Measurements from ENCODE around the gene RET.

The RET gene

DNA sequence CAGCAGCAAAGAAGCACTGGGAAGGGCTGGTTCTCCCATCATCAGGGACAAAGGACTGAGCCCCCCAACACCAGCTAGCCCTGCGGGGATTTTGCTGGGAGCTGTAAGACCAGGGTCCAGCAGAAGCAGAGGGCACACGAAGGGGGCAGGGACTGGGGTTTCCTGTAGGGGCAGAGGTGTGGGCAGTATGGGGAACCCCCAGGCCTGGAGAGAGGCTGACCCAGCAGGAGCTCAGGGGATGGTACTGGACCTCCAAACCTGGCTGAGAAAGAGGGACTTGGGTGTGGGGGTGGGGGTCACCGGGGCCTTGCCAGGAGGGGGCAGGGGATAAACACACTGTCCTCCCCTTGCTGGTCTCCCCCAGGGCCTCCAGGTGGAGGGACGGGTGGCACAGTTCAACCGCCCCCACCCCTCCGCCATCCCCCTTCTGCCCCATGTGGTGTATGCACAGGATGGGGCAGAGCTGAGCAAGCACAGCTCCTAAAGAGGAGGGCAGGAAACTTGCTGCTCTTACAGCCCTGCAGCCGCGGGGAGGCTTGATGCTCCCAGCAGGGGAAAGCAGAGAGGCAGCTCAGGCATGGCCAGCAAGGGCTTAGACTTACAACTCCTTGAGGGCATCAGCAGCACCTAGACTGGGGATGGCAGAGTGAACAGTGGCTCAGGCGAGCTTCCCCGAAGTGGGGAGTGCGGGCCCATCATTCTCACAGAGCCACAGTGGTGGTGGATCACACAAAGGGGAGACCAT is 12.4 kb upstream of the RET start:
- no peak for DNase-seq

DNA sequence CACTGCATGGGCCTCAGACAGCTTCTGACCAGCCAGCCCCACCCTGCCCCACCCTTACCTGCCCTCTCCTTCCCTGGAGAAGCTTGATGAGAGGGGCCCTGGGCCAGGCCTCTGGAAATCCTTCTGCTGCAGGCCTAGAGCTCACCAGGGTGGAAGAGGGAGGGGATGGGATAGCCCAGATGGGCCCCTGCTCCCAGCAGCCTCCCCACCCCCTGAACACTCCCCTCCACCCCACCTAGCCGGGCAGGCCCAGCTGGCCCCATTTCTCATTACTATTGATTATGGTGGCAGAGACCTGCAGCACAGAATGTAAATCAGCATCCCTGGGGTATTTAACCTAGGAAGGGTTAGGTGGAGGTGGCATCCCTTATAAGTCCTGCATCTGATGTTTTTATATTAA is 11.6 kb upstream of the RET start:
- DNase-seq, result no peak

DNA sequence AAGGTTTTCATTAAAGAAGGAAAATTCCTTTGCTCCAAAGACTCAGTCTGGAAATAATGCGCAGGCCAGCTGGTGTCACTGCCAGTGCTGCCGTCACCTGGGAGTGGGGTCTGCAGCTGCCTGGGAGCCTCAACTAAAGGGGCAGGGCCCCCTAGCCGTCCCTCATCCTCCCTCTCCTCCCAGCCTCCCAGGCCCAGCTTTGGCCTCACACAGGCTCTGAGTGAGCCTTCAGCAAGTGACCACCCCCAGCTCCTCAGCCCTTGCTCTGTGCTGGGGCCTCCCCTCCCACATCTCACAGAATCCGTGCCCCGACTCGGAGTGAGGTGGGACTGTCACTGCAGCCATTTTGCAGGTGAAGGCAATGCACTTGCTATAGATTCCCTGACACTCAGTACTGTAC is 11.1 kb upstream of the RET start:
- DNase-seq, result no peak

DNA sequence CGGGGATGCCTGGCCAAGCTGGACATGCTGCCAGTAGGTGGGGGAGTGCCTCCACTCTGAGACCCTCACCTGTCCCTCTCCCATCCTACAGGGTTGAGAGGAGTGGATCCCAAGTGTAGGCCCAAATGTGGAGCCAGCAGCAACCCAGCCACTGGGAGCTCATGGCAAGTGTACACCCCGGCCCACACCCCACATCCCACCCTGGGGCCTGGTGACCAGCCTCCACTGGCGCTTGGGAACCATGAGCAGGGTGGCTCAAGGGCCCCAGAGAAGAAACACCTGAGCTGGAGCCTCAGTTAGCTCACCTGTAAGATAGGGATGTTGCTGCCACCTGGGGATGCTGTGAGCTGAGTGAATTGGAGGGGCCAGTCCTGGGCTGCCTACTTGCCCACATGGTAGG is 10.4 kb upstream of the RET start:
- no peak for DNase-seq

DNA sequence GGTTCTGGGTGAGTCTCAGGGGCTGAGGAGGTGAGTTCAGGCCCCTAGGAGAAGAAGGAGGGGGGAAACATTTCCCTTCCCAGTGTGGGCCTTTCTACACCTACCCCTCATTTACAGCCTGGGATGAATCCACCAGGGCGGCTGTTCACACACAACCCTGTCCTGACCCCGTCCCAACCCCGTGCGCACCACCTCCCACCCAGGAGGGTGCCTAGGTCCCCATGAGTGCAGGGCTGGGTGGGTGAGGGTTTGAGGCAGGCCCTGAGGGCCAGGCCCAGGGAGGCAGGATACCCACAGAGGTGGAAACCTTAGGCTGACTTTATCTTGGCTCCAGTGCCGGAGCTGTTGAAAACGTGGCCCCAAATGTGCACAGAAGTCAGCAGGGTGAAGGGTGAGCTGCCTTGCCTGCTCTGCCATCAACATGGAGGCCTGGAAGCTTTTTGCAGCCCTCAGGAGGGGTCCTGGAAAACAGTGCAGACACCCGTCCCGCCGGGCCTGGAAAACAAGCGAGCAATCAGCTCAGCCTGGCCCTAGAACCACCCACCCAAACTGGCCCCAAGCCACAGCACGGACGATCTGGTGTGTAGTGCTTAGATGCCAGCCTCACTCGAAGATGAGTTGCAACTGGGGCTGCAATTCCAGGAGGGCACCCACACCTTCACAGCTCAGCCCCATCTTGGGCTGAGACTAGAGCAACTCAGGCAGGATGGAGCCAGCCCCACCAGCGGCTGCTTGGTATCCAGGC is 9.3 kb upstream of the RET start:
- DNase-seq, result no peak

DNA sequence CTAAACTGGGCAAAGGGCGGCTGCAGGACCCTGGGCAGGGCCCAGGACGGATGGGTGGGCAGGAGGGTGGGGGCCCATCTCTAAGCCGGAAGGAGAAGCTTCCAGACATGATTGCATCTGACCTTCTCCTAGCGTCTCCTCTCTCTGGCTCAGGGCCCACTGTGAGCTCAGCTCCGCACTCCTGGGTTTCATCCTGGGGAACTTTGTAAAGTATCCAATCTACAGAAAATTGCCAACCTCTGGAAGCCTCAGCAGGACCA is 8.8 kb upstream of the RET start:
- no peak for DNase-seq

DNA sequence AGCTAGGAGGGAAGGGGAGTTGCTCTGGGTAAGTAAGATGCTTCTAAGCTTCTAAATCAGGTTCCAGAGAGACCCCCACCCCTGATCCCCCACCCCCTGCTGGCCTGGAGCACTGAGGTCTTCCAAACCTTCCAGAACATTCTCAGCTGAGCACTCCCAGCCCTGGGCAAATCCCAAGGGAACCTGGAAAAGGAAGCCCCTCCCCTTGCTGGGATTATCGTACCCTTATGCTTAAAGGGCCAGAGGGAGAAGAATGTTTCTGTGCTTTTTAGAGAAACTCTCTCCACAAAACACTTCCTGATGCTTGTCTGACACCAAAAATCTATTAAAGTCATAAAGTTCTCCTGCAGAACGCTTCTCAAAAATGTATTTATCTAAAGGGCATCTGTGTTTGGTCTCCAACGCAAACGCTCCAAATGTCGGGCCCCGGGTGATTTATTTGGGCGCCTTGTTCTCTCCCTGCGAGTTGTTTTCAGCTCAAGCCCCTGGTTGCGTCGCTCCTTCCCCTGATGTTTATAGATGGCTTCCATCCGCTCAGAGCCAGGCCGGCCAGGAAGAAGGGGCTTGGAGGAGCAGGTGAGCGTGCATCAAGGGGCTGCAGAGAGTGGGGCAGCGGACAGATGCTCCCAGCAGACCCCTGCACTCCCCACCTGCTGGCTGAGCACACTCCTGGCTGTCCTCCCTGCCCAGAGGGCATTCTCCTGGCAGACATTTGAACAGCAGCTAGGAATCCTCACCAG is 8.2 kb upstream of the RET start:
- DNase-seq, result no peak

DNA sequence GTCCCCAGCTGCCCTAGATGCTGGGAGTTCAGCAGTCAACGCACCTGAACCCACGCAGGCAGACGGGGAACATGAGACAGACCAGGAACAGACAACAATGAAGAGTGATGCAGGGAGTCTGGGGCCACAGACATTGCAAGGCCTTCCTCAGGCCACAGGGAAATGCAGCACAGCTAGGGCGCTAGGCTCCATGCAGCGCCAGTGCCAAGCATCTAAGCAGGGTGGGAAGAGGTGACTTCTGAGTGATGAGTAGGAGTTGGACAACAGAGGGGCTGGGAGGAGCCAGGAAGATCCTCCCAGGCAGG is 7.7 kb upstream of the RET start:
- no peak for DNase-seq

DNA sequence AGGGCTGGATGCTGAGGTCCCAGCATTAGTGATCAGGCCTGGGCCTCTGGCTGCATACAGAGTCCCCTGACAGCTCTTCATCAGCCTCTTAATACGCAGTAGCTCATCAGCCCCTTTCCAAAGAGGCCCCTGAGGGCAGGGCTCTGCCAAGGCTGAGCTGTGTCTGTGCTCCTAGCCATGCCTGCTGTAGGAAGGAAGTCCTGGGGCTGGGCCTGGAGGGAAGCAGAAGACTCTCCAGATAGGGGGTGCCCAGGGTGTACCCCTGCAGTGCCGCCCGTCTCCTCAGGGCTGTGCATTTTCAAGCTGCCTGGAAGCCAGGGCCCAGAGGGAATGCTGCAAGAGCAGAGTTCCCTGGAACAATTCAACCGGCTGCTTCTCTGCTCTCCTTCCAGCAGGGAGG is 7.3 kb upstream of the RET start:
- DNase-seq, result no peak

DNA sequence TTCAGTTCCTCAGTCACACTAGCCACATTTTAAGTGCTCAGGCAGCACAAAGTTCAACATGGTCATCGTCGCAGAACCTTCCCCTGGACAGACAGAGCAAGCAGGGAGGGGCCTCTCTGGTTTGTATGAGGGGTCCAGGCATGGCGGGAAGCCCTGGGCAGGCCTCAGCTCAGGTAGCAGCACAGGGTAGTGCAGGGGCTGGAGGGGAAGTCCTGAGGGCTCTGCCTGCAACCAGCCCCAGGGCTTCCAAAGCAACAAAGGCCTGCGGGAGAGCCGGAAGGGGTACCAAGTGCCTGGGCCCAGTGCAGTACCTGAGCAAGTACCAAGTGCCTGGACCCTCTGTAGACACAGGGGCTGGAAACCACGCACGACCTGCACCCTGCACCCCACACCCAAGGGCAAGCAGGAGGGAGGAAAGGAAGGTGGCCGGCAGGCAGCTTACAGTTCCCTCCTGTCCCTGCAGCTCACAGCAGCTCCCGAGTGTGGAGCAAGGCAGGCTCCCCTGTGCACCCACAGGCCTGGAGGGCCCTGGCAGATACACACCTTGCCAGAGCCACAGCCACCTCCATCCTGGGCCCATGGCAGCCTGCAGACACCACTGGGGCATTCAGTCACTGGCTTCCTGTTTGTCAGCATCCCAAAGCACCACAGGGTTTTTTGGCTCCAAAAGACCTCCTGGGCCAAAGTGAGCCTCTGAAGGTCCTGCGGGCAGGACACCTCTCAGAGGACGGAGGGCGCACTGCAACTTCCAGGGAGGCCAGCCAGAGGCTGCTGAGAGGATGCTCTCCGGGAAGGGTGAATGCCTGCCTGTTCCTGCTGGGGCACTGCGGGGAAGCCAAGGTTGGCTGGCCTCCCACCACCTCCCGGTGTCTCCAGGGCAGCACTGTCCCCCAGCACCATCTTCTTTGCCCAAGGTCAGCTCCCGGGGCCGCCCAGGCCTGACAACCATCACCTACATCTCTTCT is 6.5 kb upstream of the RET start:
- DNase-seq, result no peak

DNA sequence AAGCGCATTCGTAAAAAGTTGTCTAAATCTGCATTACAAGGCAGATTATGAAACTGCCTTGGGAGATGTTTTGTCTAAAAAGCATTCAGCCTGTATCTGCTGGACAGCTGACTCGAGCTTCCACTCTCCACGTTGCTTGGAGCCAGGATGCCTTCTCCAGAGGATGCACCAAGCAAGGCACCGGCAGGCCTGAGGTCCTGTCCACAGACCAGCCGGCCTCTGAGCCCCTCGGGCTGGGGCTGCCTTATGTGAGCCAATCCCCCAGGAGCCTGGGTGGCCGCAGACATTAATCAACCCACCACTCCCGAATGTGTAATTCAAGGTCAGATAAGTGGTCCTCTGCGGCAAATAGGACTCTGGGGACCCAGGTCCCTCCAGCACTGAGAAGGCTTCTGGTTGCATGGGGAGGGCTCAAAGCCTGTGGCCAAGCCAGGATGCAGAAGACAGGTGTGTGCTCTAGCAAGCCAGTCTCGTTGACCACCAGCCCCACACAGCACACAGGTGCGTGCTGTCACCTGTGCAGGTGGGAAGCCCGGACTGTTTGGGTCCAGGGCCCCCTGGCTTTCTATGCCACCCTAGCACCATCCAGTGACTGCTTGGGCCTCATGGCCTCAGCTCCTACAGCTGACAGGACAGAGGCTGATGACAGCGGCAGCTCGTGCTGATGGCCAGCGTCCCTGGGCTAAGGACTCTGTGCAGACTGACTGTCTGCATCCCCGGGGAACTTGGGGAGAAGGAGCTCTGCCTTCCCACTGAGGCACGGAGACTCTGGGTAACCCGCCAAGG is 4.8 kb upstream of the RET start:
- no peak for DNase-seq

DNA sequence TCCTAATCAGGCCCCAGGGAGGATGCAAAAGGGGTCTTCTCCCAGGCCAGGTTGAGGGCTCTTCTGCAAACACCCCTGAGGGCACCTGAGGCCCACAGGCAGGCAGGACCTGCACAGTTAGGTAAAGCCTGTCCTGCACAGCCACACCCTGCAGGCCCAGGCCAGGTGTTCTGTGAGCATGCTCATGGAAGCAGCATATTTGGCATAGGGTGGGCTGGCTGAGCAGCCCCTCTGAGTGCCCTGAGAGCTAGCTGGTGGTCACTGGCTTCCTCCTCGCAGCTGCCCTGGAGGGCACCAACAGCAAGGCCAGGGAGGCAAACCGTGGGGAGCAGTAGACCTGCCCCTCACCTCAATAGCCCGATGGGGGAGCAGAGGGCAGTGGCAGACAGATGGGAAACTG is 3.7 kb upstream of the RET start:
- DNase-seq, result no peak

DNA sequence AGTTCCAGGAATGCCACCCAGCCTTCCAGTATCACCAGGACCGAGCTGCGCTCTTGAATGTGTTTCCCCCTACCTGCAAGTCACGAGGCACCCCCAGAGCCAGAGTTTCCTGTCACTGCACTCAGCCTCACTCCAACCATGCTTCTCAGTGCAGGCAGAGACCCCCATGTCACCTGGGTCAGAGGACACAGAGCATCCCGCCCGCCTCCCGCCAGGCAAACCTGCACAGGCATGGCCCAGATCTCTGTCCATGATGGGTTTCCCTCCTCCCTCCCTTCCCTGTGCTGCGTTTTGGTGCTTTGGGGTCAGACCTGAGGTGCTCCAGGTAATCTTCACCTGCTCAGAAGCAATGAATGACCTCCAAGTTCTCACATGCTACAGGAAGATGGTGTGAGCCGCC is 3.1 kb upstream of the RET start:
- no peak for DNase-seq

DNA sequence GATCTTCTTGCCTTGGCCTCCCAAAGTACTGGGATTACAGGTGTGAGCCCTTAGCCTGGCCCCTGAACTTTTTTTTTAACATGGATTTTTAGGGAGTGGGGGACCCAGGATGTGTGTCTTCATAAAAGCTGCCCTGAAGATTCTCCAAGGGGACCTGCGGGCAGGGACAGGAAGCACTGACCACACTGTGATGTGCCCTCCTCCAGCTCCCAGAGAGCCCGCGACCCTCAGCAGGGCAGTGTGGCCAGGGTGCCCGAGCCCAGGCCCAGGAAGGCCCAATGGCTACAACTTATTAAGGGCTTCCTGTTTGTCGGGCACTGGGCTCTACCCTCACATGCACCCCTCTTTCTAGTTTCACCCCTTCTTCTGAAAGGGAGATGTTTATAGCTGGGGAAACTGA is 2.5 kb upstream of the RET start:
- no peak for DNase-seq

DNA sequence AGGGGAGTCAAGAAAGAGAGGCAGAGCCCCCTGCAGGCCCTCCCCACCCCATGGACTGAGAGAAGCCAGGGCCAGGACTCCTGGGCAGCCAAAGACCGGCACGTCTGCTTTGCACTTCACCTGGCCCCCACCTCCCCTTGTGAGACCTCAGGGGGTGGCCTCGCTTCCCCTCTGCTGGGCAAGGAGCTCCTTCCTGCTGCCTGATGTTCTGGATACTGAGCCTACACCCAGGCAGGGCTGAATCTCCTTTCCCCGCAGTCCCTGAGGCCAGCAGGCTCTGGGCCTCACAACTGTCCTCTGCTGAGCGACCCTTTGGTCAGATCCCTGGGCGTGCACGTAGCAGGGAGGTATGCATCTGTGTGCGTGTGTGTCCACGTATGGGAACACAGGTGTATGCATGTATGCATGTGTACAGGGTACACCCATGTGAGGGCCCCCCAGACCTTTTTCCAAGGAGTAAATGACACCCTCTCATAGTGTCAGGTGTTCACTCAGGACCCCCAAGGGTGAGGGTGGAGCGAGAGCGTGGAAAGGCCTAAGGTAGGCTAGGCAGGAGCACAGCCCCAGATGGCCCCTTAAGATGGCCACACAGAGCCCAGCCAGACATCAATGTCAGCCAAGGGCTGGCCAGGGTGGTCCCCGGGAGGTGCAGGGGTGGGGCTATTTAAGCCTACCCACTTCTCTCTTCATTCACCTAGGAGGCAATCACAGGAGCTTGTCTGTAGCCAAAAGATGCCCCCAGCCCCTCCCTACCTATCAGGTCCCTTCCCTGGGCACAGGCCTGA is 1.9 kb upstream of the RET start:
- DNase-seq, result no peak

DNA sequence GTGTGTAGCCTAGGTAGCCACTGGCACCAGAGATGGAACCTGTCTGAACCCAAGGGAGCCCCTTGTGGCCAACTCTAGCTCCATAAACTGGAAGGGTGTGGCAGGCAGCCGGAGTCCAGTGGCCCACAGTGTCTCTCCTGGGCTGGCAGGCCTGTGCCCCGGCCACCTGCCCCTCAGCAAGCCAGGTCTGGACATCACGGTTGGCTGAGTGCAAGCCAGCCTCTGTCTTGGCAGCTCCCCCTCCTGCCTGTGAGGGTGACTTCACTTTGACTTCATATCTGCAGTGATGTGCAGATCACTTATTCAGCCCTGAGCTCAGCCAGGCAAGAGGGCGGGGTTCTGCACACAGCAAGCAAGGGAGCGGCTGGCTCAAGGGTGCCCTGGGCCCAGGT is 1.3 kb upstream of the RET start:
- no peak for DNase-seq

DNA sequence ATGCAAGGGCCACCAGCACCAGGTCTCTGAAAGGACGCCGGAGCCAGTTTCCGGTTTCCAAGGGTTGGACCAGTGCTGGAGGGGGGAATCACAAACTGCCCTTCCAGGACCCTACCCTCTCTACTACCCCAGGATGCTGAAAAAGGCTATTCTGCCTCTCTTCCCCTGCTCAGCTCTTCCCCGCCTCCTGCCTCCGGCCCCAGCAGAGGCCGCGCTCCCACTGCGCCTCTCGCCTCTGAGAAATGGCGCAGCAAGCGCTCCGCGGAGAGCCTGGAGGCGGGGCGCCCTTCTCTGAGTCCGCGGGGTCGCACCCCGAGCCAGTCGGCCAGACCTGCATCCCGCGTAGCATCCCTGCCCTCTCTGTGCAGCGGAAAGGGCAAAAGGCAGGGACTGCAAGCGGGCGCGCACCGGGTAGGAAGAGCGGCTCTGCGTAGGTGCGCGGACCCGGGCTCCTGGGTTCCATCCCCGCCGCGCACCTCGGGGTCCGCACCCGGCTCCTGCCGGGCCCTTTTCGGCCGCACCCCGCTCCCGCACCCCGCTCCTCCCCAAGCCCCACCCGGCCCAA is 476 bp upstream of the RET start:
- DNase-seq, result no peak

DNA sequence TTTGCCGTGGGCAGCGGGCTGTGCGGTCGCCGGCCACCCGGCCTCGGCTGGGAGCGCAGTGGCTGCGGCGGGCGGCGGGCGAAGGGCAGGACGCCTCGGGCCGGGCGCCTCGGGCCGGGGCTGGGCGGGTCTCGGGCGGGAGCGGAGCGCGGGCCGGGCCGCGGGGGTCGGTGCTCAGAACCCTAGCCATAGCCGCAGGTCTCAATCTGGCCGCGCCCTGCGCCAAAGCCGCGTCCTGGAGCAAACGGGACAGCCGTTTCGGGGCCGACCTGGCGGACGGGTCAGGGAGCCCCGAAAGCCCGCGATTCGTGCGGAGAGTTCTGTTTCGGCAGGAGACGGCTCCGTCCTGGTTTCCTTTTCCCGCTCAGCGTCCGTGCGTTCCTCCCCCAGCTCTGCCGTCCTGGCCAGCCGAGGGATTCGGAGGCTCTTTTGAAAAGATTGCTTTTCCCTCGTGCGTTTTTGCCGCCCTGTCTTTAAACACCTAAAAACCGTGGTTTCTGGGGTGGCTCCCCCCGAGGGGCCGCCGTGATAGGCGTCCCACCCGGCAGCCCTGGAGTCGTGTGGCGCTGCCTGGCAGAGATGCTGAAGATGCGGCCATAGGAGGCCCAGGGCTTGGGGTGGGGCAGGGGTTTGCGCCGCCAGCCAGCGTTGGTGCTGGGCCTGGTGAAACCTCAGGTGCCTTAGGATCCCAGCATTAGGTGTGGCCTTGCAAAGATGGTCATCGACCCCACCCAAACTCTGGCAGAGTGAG is 727 bp downstream of the RET start:
- DNase-seq, result no peak

DNA sequence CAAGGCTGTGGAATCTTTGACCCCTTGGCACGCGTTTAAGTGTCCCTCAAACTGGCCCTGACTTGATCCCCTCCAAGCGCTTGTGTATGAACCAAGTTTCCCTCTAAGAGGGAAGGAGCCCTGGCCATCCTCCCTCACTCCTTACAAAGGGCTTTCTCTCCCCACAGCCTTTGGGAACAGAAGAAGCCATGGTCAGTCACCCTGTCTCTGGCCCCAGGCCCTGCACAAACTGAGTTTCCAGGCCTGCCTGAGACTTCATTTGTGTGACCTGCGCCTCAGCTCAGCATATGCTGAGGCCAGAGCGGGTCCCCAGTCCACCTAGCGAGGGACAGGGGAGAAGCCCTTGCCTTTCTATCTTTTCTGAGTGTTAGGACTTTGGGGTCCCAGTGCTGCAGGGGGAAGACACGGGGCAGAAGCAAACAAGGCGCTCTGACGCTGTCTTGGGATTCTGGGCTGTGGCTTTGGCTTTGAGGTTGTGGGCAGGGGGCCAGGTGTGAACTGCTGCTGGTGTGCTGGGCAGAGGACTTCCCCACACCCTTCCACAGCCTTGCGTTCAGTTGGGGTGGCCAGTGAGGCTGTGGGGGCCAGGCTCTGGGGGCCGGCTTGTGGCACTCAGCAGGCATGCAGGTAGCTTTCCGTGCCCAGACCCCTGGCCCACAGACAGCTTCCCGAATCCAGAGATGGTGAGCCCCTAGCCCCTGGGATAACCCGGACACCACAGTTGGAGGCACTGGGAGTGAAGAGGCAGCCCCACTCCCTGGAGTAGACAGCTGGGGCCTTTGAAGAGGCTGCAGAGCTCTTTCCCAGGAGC is 1.5 kb downstream of the RET start:
- DNase-seq, result no peak

DNA sequence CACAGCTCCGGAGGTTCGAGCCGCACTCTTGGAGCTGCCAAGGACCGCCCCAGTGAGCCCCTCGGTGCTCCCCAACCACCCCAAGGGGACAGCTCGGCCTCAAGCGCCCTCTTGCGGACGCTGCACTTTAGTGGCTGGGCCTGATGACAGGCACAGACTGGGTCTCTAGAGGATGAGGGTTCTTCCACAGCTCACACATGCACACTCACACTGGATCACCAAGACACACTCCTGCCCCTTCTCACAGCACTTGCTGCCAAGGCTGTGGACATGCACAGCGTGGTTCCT is 2.1 kb downstream of the RET start:
- no peak for DNase-seq

Measured in NCI-H748 treated with DMSO at 0.1 percent for 48 hours (cell line).